Measurements from ENCODE around the gene FGFR3. TPM values are rescaled to one million over a fixed set of nuclear protein-coding genes. Genes with fewer than 3 reads are reported as not detected.

FGFR3 gene
- total RNA-seq, 1 donor from 2014 or later = 6.9 TPM

DNA sequence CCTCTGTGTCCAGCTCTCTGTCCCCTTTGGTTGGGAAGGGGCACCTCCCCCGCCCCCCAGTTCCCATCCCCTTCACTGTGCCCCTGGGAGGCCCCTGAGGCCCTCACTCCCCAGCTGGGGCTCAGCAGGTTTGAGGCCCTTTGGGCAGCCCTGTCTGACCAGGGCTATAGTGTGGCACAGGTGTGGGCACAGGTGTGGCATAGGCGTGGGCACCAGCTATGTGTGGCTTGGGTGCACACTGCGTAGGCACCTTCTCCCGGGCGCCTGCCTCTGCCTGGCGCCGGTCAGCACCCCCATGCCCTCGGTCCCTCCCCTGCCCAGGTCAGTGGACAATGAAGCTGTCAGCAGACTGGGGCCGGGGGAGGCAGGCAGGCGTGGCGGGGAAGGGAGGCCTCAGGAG is 7.5 kb upstream of the FGFR3 start:
- no peak for DNase-seq (ENCODE audit: low spot score in 2 of 2)
- no peak for FAIRE-seq

DNA sequence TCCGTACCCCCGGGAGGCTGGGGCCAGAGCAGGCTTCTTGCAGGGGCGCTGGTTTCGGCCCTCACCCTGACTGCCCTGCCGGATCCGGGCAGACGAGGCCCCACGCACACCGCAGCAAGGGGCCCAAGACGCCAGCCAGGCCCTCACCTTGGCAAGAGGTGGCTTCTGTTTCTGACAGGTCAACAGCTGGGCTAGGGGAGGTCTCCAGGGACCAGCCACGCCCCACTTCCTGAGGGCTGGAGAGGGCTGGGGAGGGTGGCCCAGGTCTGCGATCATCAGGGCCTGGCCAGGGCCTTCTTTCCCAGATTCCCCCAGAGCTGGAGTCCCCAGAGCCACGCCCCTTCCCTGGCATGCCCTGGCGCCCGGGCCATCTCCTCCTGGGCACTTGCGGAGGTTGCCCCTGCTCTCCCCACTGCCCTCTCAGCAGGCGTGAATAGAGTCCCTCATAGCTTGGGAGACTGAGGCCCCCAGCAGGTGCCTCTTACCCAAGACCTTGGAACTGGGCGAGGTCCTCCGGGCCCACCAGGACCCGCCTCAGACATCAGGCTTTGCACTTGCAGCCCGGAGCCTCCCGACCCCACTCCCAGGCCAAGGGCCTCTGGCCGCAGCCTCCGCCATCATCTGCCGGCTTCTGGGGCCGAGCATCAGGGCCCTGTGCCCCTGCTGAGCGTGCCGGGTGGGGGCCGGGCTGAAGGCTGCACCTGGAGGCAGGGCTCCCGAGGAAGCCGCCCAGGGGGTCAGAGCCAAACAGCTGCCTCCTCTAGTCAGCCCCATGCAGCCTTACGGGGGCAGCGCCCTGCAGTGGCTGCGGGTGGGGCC is 6.3 kb upstream of the FGFR3 start:
- DNase-seq (ENCODE audit: low spot score in 2 of 2) = no peak
- FAIRE-seq = no peak

GRCh38 chr4:1787411-1788077 is 5.5 kb upstream of the FGFR3 start:
- no peak for FAIRE-seq
- DNase-seq (ENCODE audit: low spot score in 2 of 2) = no peak

DNA sequence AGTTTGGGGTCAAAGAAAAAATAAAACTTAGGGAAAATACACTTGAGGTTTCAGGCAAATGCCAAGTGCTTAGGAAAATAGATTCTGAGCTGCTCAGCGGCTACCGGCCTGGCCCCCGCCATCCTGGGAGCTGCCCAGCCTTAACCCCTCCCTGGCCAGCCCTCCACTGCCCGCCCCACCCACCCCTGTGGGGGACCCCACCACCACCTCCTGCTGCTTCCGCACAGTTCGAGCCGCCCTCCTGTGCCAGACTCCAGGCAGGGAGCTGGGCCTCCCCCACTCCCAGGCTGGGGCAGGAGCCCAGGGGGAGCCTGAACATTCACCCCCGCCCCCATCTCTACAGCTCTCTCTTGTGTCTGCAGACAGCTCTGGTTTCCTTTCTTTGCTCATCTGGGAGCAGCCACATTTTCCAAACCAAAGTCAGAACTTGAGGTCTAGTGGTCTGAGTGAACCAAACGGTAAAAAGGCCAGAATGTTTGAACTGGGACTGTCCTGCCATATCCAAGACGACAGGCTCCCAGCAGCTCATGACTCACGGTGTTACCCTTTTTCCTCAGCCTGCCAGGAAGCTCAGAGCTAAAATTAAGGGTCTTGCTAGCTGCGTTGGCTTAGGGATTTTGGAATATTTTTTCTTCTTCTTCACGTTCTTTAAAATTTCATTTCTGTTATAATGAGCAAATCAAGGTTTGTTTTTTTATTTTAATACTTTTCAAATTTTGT is 4.7 kb upstream of the FGFR3 start:
- DNase-seq (ENCODE audit: low spot score in 2 of 2) (no peak), FAIRE-seq (no peak)

DNA sequence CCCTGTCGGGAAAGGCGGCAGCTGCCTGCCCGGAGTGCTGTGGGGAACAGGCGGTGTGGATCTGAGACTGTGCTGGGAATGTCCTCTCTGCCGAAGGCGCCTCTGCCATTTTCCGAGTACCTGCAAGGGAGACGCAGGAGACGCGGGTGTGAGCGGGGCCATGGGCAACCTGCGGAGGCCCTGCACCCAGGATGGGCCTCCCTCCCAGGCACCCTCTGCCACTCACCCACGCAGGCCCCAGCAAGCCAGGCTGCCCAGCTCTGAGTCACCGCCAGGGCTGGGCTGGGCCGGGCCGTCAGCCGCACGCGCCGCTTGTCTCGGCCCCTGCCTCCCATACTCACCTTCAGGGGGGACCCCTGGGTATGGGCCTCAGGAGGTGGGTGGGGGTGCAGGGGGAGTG is 3.5 kb upstream of the FGFR3 start:
- no peak for FAIRE-seq
- DNase-seq (ENCODE audit: low spot score in 2 of 2) = no peak

DNA sequence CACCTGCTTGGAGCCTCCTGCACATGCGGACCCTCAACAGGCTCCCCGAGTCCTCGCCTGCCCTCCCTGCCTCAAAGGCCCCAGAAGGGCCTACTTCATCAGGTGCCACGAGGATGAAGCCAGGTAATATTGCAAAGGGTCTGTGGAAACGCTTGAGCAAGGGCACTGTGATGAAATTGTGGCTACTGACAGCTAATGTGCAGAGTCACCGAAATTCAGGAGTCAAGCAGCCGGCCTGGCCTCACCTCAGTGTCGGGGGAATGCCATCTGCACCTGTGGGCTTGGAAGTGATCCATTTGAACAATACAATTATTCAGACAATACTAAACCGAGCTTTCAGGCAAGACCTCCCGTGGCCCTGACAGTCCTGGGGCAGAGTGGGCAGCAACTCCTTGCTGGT is 3.1 kb upstream of the FGFR3 start:
- DNase-seq (ENCODE audit: low spot score in 2 of 2) (no peak), FAIRE-seq (no peak)

DNA sequence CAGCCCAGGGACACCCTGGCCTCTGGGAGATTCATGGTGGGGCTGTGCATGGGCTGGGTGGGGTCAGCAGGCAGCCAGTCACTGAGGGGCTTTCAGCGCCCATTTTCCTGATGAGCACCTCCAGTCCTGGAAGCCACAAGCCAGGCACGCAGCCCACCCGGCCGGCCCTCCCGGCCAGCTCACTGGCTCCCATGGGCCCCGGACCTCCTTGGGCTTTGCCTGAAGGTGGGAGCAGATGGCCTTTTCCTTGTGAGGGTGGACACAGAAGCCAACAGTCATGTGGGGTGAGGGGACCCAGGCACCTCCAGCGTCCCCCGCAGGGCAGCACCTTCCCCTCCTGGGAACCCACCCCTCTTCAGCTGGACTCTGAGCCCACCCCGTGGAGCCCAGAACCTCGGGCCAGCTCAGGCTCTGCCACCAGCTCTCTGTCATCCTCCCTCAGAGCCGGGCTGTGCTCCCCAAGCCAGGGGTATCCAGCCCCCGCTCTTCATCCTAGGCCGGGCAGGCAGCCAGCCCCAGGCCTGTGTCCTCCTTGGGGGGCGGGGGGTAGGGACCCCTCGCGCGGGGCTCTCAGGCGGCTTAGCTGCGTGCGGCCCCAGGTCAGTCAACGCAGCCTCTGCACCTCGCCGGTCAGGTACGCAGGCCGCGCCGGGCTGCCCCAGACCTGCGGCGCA is 798 bp upstream of the FGFR3 start:
- DNase-seq (ENCODE audit: low spot score in 2 of 2) (no peak), FAIRE-seq (no peak)

DNA sequence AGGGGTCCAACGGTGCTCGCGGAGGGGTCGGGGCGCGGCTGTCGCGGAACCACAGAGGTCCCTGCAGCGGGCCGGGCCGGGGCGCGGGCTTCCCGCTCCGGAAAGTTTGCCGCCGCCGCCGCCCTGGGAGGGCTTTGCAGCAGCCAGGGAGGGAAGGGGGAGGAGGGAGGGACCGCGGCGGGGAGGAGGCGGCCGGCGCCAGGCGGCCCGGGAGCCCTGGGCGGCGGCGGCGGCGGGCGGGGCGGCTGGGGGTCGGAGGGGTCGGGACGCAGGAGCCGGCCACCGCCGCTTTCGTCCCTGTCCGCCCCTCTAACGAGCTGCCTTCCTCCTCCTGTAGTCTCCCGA is 375 bp downstream of the FGFR3 start:
- FAIRE-seq = no peak
- DNase-seq (ENCODE audit: low spot score in 2 of 2) = no peak

GRCh38 chr4:1793940-1794808 is 1.1 kb downstream of the FGFR3 start:
- DNase-seq (ENCODE audit: low spot score in 2 of 2) (no peak), FAIRE-seq (no peak)

DNA sequence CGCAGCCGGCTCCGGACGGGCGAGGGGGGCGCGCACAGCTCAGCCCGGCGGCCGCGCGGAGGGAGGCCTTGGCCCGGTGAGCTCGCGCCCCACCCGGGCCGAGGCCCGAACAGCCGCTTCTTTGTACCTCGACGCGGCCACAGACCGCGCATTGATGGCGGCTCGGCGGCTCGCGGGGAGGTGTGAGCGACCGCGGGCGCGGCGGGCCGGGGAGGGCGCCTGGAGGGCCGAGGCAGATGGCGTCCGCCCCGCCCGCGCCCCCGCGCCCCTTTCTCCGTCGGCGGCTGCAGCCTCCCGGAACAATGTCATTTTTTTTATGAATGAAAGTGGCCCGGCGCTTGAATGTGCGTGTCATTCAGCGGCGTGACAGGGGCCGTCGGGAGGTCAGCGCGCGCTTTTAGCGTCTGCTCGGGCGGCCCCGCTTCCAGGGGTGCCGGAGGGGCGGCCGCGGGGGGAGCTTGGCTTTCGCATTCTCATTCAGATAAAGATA is 1.8 kb downstream of the FGFR3 start:
- DNase-seq (ENCODE audit: low spot score in 2 of 2) (no peak), FAIRE-seq (no peak)

GRCh38 chr4:1795299-1796195 is 2.5 kb downstream of the FGFR3 start:
- FAIRE-seq (no peak), DNase-seq (ENCODE audit: low spot score in 2 of 2) (no peak)

GRCh38 chr4:1796486-1797204 is 3.6 kb downstream of the FGFR3 start:
- FAIRE-seq = no peak
- DNase-seq (ENCODE audit: low spot score in 2 of 2) = no peak

DNA sequence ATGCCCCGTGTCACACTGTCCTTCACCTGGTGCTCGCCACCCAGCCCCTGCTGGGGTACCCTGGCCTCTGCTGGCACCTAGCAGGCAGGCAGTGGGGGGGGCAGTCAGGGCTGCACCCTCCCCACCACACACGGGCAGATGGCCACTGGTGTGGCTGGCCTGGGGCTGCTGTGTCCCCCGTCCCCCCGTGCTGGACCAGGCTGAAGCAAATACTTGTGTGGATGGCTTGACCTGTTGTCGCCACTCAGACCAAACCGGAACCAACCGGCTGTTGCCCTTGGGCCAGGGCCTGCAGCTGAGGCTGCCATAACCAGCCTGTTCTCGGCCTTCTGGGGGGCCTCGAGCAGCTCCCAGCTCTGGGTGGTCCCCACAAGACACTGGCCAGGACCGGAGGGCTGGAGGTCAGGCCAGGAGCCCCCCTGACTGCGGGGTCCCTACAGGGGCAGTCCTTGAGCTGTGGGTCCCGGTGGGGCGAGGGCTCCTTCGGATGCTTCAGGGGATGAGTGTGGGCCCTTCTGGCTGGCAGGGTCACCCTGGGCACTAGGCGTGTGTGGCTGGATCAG is 4.3 kb downstream of the FGFR3 start:
- no peak for DNase-seq (ENCODE audit: low spot score in 2 of 2)
- no peak for FAIRE-seq

- no peak for FAIRE-seq
- no peak for DNase-seq (ENCODE audit: low spot score in 2 of 2)
Measured at GRCh38 chr4:1797861-1798579, 4.9 kb downstream of the FGFR3 start.

DNA sequence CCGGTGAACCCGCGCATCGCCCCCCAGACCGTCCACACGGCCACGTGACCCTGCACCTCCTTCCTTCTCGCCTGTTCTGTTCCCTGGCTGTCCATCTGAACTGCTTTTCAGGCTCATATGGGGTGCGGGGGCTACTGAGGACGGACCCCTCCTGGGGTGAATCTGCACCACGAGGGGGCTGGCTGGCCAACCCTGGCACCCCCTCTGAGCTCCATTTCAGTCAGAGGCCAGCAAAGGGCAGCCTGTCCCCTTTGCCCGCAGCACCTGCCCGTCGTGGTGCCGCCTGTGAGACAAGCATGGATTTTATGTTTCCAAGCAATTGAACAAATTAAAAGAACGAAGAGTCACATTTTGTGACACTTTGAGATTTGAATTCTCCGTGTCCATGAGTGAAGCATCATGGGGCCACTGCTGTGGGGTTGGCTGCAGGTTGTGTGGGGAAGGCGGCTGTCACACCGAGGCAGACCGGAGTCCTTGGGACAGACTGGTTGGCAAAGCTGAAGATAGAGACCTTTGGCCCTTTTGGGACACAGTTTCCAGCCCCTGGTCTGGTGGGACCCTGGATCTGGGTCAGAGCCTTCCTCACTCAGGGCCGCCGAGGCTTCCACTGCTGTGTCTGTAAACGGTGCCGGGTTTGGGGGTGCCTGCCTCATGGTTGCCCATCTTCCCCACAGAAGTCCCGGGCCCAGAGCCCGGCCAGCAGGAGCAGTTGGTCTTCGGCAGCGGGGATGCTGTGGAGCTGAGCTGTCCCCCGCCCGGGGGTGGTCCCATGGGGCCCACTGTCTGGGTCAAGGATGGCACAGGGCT is 5.7 kb downstream of the FGFR3 start:
- no peak for FAIRE-seq
- no peak for DNase-seq (ENCODE audit: low spot score in 2 of 2)
